ENCODE data around the gene SPINK7. TPM values are rescaled to one million over a fixed set of nuclear protein-coding genes. Genes with fewer than 3 reads are reported as not detected.
"Not testable (repeated sequence)": the region's sequence is repeated elsewhere in the genome, so short reads cannot be mapped to it uniquely, and the experiment has no call there.

SPINK7 gene
- polyA plus RNA-seq, 1 of the 3 experiments (the other 2 are of a cell fraction): not detected

DNA sequence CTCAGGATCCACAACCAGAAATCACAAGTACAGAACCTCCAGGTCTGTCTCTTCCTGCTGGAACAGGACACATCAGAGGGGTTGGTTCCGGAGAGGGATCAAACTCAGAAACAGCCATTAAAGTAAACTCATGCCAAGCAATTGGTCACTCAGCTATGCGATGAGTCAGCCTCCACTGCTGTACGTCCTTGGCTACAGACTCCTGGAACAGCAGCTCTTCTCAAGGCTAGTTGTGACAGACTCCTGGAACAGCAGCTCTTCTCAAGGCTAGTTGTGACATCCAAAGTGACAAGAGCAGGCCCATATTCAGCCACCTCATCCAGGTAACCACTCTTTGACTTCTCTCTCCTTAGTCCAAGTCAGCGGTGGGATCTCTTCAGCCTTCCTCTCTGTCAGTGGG, 43.7 kb upstream of the SPINK7 start, which contains the start of gene SPINK13:
TSS of gene SPINK13 (plus strand) at position 229 of the 400 bp plus-strand sequence. CDS start 1,279 bp downstream, outside the sequence.
- CTCF ChIA-PET: no interaction called here
- Histone ChIP-seq H3K27me3 (ENCODE audit: insufficient read depth) (no peaks in the 10 kb centered on the region), H3K79me2 (ENCODE audit: insufficient read depth) (no peaks in the 10 kb centered on the region), H3K4me3 (ENCODE audit: low read depth in 2 of 2, low read length in 1 of 2) (no peak within 1 kb of the TSS), H3K9me3 (no peaks in the 10 kb centered on the region), H2AFZ (ENCODE audit: low read depth) (peak within 1 kb of the TSS; percentile 53; the same call in 1 of the 2 replicates), H3K27ac (ENCODE audit: low read depth in 2 of 2, low read length in 1 of 2) (no peak within 1 kb of the TSS), H3K9ac (no peak within 1 kb of the TSS), H3K9me2 (no peaks in the 10 kb centered on the region), H3K4me1 (ENCODE audit: control insufficient read depth in 1 of 2, insufficient read depth in 2 of 2, low read depth in 1 of 2, low read length in 1 of 2) (no peaks in the 10 kb centered on the region), H3K36me3 (replicated peaks in 1 of 2; ENCODE audit: control insufficient read depth in 1 of 2, insufficient read depth in 2 of 2, low read length in 1 of 2) (no peaks in the 10 kb centered on the region), H3F3A (replicated peaks; ENCODE audit: insufficient read depth) (no peaks in the 10 kb centered on the region), H4K20me1 (ENCODE audit: insufficient read depth) (no peaks in the 10 kb centered on the region), H3K4me2 (no peak within 1 kb of the TSS)
- no peak for DNase-seq
- WGBS (ENCODE audit: low lambda C conversion rate): 51% methylated on average over 4 of the region's 4 CpGs
- POLR2A ChIA-PET: no interaction called here
- TF ChIP-seq FOSL2 (IDR thresholded peaks at IDR 0.05; ENCODE audit: borderline replicate concordance, low read depth): peak; percentile 56; the same call in 1 of the 2 replicates
- TF ChIP-seq MEF2A (IDR thresholded peaks at IDR 0.05; ENCODE audit: borderline replicate concordance, low read depth): no peak
- TF ChIP-seq NFIC (IDR thresholded peaks at IDR 0.05; ENCODE audit: borderline replicate concordance): peak; percentile 45; the same call in 1 of the 2 replicates
- TF ChIP-seq JUND (IDR thresholded peaks at IDR 0.05): peak; percentile 19

GRCh38 chr5:148275129-148275528, 37.1 kb upstream of the SPINK7 start:
- H3K9me3 ChIP-seq; DNase-seq; H3K36me3 ChIP-seq (replicated peaks in 1 of 2; ENCODE audit: control insufficient read depth in 1 of 2, insufficient read depth in 2 of 2, low read length in 1 of 2); H3K4me2 ChIP-seq; H3K9me2 ChIP-seq; H3K27ac ChIP-seq (ENCODE audit: low read depth in 2 of 2, low read length in 1 of 2); H3K4me3 ChIP-seq (ENCODE audit: low read depth in 2 of 2, low read length in 1 of 2); H3K9ac ChIP-seq; H2AFZ ChIP-seq (ENCODE audit: low read depth); H4K20me1 ChIP-seq (ENCODE audit: insufficient read depth); POLR2A ChIA-PET; H3K79me2 ChIP-seq (ENCODE audit: insufficient read depth); H3F3A ChIP-seq (replicated peaks; ENCODE audit: insufficient read depth); H3K27me3 ChIP-seq (ENCODE audit: insufficient read depth); H3K4me1 ChIP-seq (ENCODE audit: control insufficient read depth in 1 of 2, insufficient read depth in 2 of 2, low read depth in 1 of 2, low read length in 1 of 2): not testable (repeated sequence)
- WGBS (ENCODE audit: low lambda C conversion rate): 45% methylated on average over 2 of the region's 2 CpGs
- CTCF ChIA-PET: interaction anchor here (1.4 kb wide), 1 partner anchor 458 kb away, joined by 3 read pairs; no protein-coding TSS in a partner anchor

DNA sequence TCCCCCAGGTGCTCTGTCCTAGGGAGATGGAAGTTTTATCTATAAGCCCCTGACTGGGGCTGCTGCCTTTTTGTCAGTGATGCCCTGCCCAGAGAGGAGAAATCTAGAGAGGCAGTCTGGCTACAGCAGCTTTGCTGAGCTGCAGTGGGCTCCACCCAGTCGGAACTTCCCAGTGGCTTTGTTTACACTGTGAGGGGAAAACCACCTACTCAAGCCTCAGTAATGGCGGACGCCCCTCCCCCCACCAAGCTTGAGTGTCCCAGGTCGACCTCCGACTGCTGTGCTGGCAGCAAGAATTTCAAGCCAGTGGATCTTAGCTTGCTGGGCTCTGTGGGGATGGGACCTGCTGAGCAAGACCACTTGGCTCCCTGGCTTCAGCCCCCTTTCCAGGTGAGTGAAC, 31.3 kb upstream of the SPINK7 start:
- H2AFZ ChIP-seq (ENCODE audit: low read depth); H3K9ac ChIP-seq; POLR2A ChIA-PET; H3K27me3 ChIP-seq (ENCODE audit: insufficient read depth); H3K79me2 ChIP-seq (ENCODE audit: insufficient read depth); H3K9me2 ChIP-seq; H4K20me1 ChIP-seq (ENCODE audit: insufficient read depth); H3F3A ChIP-seq (replicated peaks; ENCODE audit: insufficient read depth); DNase-seq; H3K4me2 ChIP-seq; H3K9me3 ChIP-seq; H3K4me1 ChIP-seq (ENCODE audit: control insufficient read depth in 1 of 2, insufficient read depth in 2 of 2, low read depth in 1 of 2, low read length in 1 of 2); H3K27ac ChIP-seq (ENCODE audit: low read depth in 2 of 2, low read length in 1 of 2); H3K4me3 ChIP-seq (ENCODE audit: low read depth in 2 of 2, low read length in 1 of 2); H3K36me3 ChIP-seq (replicated peaks in 1 of 2; ENCODE audit: control insufficient read depth in 1 of 2, insufficient read depth in 2 of 2, low read length in 1 of 2): not testable (repeated sequence)
- CTCF ChIA-PET: interaction anchor here (0.8 kb wide), 1 partner anchor 89 kb away, joined by 3 read pairs; no protein-coding TSS in a partner anchor
- WGBS (ENCODE audit: low lambda C conversion rate): 13% methylated on average over 4 of the region's 5 CpGs

DNA sequence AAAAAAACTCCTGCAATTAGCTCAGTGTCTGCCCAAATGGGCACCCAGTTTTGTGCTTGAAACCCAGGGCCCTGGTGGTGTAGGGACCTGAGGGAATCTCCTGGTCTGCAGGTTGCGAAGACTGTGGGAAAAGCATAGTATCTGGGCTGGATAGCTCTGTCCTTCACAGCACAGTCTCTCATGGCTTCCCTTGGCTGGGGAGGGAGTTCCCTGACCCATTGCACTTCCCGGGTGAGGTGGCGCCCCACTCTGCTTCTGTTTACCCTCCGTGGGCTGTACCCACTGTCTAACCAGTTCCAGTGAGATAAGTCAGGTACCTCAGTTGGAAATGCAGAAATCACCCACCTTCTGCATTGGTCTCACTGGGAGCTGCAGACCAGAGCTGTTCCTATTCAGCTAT, 30.9 kb upstream of the SPINK7 start:
- H3K4me2 ChIP-seq; H3K9me3 ChIP-seq; H3K79me2 ChIP-seq (ENCODE audit: insufficient read depth); H2AFZ ChIP-seq (ENCODE audit: low read depth); H3K9ac ChIP-seq; H3K4me1 ChIP-seq (ENCODE audit: control insufficient read depth in 1 of 2, insufficient read depth in 2 of 2, low read depth in 1 of 2, low read length in 1 of 2); H3K4me3 ChIP-seq (ENCODE audit: low read depth in 2 of 2, low read length in 1 of 2); H3K9me2 ChIP-seq; H4K20me1 ChIP-seq (ENCODE audit: insufficient read depth); H3F3A ChIP-seq (replicated peaks; ENCODE audit: insufficient read depth); DNase-seq; H3K27ac ChIP-seq (ENCODE audit: low read depth in 2 of 2, low read length in 1 of 2); H3K27me3 ChIP-seq (ENCODE audit: insufficient read depth); POLR2A ChIA-PET; H3K36me3 ChIP-seq (replicated peaks in 1 of 2; ENCODE audit: control insufficient read depth in 1 of 2, insufficient read depth in 2 of 2, low read length in 1 of 2): not testable (repeated sequence)
- CTCF ChIA-PET: interaction anchor here (0.8 to 1.7 kb wide), 2 partner anchors 89 to 507 kb away, joined by 3 read pairs; no protein-coding TSS in a partner anchor
- 53% methylated on average over 4 of the region's 4 CpGs for WGBS (ENCODE audit: low lambda C conversion rate)
